GM12872 (cell line): ENCODE results near the gene ARMC10.

ENCODE experiments used
- TF ChIP-seq, protein P1 (sequence below): IDR thresholded peaks from 3 replicates; pipeline ENCODE4 v1.5.1; 2011; ENCODE audit warnings: low read depth, mild to moderate bottlenecking, low read length, moderate library complexity; ENCODE audit not compliant: insufficient read depth

ARMC10 gene

DNA sequence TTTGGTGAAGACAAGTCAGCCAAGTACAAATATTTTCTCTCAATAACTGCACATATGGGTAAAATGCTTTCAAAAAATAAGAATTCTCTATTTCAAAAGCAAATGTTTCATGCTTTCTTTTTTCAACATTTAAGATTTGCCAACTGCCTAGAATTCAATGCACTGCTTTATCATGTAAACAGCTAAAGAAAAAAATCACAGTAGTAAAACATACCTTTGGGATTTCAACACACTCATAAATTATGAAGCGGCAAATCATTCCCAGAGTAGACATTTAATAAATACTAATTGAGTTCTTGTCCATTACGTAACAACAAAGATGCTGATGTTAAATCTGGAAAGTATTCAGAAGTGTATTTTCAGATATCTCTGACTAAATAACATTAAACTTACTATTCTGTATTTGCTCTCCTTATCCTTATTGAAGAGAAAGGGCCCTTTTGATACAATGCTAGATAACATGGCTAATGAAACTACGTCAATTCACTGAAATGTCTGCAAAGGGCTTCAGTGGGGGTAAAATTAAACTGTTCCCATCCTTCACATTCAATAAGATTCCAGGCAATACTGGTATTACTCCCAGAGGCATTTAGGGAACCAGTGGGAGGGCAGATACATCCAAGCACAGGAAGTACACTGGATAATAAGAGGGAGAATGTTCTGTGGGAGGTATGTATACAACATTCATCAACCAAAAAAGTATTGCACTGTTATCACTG, 60.1 kb downstream of the ARMC10 start:
- TF ChIP-seq, protein P1, sequence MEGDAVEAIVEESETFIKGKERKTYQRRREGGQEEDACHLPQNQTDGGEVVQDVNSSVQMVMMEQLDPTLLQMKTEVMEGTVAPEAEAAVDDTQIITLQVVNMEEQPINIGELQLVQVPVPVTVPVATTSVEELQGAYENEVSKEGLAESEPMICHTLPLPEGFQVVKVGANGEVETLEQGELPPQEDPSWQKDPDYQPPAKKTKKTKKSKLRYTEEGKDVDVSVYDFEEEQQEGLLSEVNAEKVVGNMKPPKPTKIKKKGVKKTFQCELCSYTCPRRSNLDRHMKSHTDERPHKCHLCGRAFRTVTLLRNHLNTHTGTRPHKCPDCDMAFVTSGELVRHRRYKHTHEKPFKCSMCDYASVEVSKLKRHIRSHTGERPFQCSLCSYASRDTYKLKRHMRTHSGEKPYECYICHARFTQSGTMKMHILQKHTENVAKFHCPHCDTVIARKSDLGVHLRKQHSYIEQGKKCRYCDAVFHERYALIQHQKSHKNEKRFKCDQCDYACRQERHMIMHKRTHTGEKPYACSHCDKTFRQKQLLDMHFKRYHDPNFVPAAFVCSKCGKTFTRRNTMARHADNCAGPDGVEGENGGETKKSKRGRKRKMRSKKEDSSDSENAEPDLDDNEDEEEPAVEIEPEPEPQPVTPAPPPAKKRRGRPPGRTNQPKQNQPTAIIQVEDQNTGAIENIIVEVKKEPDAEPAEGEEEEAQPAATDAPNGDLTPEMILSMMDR, result no peak

DNA sequence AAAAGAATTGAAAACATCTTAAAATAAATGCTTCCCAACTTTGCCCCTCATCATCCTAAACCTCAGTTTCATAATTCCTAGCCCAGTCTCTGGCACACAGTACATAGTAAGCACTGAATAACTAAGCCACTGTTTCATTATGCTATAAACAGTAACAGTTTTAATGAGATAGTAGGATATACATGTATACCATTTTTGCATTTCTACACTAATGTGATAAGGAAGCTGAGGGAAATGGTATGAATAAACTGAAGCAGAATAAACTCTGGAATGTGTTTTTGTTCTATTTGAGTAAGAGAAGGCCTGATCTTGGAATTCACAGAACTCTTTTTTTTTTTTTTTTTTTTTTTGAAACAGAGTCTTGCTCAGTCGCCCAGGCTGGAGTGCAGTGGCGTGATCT, 65.1 kb downstream of the ARMC10 start:
- TF ChIP-seq, protein P1, result no peak

DNA sequence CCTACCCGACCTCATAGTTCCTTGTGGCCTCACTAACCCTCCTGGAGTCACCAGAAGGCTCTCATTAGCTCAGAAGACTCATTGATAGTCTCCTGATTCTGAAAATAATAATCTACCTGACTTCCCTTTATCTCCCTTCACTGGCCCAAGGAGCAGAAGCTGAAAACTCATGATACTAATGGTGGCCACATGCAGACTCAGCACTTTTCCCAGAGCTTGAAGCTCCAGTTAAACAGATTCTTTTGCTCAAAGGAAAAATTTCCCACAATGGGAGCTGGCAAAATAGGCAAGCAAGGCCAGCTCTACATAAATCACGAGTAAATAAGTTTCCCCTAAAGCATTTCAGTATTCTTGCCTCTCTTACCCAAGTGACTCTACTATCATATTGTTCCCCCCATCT, 65.7 kb downstream of the ARMC10 start:
- TF ChIP-seq, protein P1, result no peak

DNA sequence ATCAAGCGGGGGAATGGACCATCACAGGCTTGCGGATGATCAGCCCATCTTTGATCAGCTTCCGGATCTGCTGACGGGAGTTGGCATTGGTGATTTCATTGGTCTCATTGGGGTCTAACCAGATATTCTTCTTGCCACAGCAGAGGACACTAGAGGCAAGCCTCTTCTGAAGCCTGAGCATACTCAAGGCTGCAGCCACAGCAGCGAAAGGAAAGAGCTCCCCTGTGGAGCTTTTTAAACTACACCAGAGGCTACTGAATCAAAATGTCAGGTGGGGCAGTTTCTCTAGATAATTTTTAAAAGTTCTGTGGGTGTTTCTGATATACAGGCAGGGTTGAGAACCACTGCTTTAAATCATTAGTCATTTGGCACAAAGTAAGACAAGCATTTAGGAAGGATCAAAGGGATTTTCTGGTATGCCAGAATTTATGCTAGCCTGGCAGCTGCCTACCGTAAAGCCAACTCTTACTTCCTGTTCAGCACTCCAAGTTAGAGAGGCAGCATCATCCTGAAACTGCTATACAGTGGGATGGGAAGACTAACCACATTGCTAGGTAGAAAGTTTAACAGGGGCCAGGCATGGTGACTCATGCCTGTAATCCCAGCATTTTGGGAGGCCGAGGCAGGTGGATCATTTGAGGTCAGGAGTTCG, 66.9 kb downstream of the ARMC10 start:
- TF ChIP-seq, protein P1, result no peak

DNA sequence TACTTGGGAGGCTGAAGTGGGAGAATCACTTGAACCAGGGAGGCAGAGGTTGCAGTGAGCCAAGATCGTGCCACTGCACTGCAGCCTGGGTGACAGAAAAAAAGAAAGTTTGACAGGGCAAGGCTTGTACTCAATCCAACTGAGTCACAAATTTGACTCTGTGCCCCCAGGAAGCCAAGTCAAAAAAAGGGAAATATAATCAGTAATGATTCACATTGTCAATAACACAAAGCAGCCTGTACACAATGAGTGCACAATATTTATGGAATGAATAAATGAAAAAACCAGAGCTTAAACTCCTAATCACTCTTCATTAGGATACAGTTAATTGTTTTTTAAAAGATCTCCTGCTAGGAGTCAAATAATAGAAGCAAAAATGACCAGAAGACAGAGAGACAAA, 67.6 kb downstream of the ARMC10 start:
- TF ChIP-seq, protein P1, result no peak

DNA sequence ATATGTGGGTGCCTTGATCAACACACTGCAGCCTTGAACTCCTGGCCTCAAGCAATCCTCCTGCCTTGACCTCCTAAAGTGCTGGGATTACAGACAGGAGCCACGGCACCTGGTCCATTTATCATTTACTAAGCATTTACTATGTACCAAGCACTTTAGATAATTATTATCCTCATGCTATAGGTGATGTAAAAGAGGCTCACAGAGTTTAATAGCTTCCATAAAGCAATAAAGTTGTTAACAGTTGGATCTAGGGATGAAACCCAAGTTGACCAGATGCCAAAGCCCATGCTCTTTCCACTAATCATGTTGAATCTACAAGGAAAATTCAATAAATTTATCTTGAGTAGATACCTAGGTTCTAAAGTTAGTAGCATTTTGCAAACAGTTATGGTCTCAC, 68.9 kb downstream of the ARMC10 start:
- TF ChIP-seq, protein P1, result no peak

DNA sequence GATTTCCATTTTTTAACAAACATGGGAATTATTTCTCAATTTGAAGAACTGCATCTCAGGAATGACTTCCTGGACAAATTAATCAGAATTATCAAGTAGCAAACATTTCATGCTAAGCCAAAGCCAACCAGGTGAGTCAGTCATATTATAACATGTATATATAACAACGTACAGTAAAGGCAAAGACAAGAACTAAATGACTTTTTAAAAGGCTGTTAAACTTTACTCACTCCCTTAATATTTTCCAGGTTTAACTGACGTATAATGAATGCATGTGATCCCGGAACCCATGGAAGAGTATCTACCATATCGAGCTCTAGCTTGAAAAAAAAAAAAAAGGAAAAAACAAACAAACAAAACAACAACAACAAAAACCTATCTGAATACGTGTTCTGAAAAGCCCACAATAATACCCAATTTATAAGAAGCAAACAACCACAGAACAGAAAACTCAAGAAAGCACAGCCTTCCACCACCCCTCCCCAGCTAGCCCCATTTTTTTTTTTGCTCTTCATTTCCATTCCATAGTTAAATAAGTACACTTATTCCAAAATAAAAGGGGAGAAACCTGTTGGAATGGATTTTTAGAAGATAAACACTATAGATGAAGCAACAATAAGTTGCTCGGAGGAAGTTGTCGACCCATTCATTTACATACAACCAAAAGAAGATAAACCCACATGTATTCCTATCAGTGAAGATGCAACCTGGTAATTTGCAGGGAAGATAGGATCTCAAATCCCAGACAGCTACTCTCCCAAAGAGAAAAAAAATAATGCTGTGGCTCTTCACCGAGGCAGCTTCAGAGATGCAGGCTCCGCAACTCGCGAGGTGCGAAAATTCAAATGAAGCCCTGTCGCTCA, 73.4 kb downstream of the ARMC10 start:
- TF ChIP-seq, protein P1, result no peak
